BJ (cell line): ENCODE measurements around the gene CD38. TPM values are rescaled to one million over a fixed set of nuclear protein-coding genes. Genes with fewer than 3 reads are reported as not detected.

Source experiments
- CTCF ChIA-PET: fragments of 350-600 bp; formaldehyde crosslinking; extraction: SDS; loops from one replicate; lab custom pipeline; 2021; ENCODE audit warnings: antibody characterized with exemption, inconsistent platforms; lab: Yijun Ruan, JAX
- POLR2A ChIA-PET: fragments of 300-600 bp; sonication (Branson Sonifier 250); formaldehyde crosslinking; extraction: SDS; loops from one replicate; lab custom pipeline; 2021; ENCODE audit warnings: antibody characterized with exemption; lab: Charles Lee
- DNase-seq: peaks from one replicate; pipeline ENCODE4 v3.0.0-alpha.2; 2011; ENCODE audit warnings: low read depth
- H3K27me3 ChIP-seq: 2 replicates; pipeline ENCODE4 v1.6.0; 2011; ENCODE audit warnings: low read length; ENCODE audit not compliant: control insufficient read depth, insufficient read depth
- H3K36me3 ChIP-seq: 2 replicates; pipeline ENCODE4 v1.5.1; 2011; ENCODE audit warnings: low read length; ENCODE audit not compliant: control insufficient read depth, insufficient read depth
- H3K4me3 ChIP-seq: 2 replicates; pipeline ENCODE4 v1.5.1; 2011; ENCODE audit warnings: low read depth, mild to moderate bottlenecking, control low read depth, low read length
- polyA plus RNA-seq: library from polyadenylated mRNA; depleted of rRNA; stranded (reverse); fragments of >200 nt; gene quantifications from 2 replicates; pipeline ENCODE4 v1.2.3, GENCODE V29; 2011
- TF ChIP-seq, protein P1 (sequence below): IDR thresholded peaks from 2 replicates; pipeline ENCODE4 v1.5.1; 2011; ENCODE audit warnings: low read depth, mild to moderate bottlenecking, control low read depth, inconsistent platforms, low read length, moderate library complexity; ENCODE audit not compliant: insufficient read depth

CD38 gene
- polyA plus RNA-seq, 1 experiment = not detected

- H3K4me3 ChIP-seq = no peak overlapping the region
- POLR2A ChIA-PET = no interaction called here
- H3K27me3 ChIP-seq = peaks cover 4% of the 10 kb centered on the region; the same call in 1 of the 2 replicates
- DNase-seq = no peak
- CTCF ChIA-PET = interaction anchor here (6.9 kb wide), 1 partner anchor 71 kb away, joined by 41 read pairs; no protein-coding TSS in a partner anchor
- TF ChIP-seq, protein P1, sequence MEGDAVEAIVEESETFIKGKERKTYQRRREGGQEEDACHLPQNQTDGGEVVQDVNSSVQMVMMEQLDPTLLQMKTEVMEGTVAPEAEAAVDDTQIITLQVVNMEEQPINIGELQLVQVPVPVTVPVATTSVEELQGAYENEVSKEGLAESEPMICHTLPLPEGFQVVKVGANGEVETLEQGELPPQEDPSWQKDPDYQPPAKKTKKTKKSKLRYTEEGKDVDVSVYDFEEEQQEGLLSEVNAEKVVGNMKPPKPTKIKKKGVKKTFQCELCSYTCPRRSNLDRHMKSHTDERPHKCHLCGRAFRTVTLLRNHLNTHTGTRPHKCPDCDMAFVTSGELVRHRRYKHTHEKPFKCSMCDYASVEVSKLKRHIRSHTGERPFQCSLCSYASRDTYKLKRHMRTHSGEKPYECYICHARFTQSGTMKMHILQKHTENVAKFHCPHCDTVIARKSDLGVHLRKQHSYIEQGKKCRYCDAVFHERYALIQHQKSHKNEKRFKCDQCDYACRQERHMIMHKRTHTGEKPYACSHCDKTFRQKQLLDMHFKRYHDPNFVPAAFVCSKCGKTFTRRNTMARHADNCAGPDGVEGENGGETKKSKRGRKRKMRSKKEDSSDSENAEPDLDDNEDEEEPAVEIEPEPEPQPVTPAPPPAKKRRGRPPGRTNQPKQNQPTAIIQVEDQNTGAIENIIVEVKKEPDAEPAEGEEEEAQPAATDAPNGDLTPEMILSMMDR = no peak
- H3K36me3 ChIP-seq = no peaks in the 10 kb centered on the region
Measured at GRCh38 chr4:15884666-15885065, 106.5 kb downstream of the CD38 start.

DNA sequence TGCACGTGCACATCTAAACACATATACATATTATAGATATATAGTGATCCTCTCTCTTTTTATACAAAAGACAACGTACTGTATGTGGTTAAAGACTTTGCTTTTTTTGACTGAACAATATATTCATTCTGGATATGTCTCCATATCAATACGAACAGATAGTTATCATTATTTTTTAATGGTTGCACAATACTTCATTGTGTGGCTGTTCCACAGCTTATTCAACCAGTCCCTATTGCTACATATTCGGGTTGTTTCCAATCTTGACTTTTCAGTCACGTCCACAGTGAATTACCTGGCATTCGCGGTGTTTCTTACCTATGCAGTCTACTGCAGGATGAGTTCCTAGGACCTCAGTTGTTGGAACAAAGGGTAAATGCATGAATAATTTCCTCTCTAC, 107.3 kb downstream of the CD38 start:
- Histone ChIP-seq H3K27me3 (peaks cover 4% of the 10 kb centered on the region; the same call in 1 of the 2 replicates), H3K4me3 (no peak overlapping the region), H3K36me3 (no peaks in the 10 kb centered on the region)
- POLR2A ChIA-PET = no interaction called here
- DNase-seq = no peak
- CTCF ChIA-PET = interaction anchor here (6.9 kb wide), 1 partner anchor 70 kb away, joined by 41 read pairs; no protein-coding TSS in a partner anchor
- TF ChIP-seq, protein P1 = no peak

- POLR2A ChIA-PET = no interaction called here
- no peak for DNase-seq
- TF ChIP-seq, protein P1 = no peak
- Histone ChIP-seq H3K36me3 (no peaks in the 10 kb centered on the region), H3K27me3 (peaks cover 6% of the 10 kb centered on the region; the same call in 1 of the 2 replicates), H3K4me3 (no peak overlapping the region)
- CTCF ChIA-PET = interaction anchor here (0.5 to 6.9 kb wide), 5 partner anchors 15 to 155 kb away, joined by 3 to 41 read pairs (median 4); no protein-coding TSS in a partner anchor
Measured at GRCh38 chr4:15888515-15888914, 110.4 kb downstream of the CD38 start.

- no peaks in the 10 kb centered on the region for H3K36me3 ChIP-seq
- TF ChIP-seq, protein P1 = no peak
- H3K4me3 ChIP-seq = no peak overlapping the region
- peaks cover 2% of the 10 kb centered on the region; the same call in 1 of the 2 replicates for H3K27me3 ChIP-seq
- POLR2A ChIA-PET = no interaction called here
- CTCF ChIA-PET = interaction anchor here (1.3 to 6.9 kb wide), 3 partner anchors 8 to 68 kb away, joined by 10 to 41 read pairs (median 11); no protein-coding TSS in a partner anchor
- no peak for DNase-seq
Measured at GRCh38 chr4:15890246-15890829, 112.2 kb downstream of the CD38 start.

DNA sequence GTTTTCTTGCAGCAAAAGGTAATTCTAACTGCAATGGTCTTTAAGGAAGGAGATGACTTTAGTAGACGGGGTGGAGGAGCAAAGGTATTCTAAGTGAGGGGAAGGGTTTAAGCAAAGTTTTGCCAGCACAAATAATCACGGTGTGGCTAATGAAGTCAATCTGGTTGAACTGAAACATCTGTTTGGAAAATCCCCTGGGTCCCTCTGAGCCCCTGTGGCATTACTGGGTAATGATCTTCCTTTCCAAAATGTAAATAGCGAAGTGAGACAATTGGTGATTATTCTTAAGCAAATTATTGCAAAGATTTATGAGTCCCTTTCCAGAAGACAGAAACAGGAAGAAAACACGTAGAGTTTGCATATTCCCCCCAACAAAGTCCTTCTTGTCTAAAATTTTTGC, 113.2 kb downstream of the CD38 start:
- ChIA-PET POLR2A (no interaction called here), CTCF (interaction anchor here (1.3 to 6.9 kb wide), 2 partner anchors 9 to 65 kb away, joined by 11 to 41 read pairs; no protein-coding TSS in a partner anchor)
- TF ChIP-seq, protein P1 = no peak
- Histone ChIP-seq H3K27me3 (peaks cover 2% of the 10 kb centered on the region; the same call in 1 of the 2 replicates), H3K4me3 (no peak overlapping the region), H3K36me3 (no peaks in the 10 kb centered on the region)
- DNase-seq = no peak
